Right atrium auricular region (tissue), 2 donors: ENCODE results near the gene MDM2. TPM values are rescaled to one million over a fixed set of nuclear protein-coding genes. Genes with fewer than 3 reads are reported as not detected.

ENCODE experiments used
- DNase-seq: peaks from one replicate; pipeline ENCODE4 v3.0.0-alpha.2; 2019; ENCODE audit warnings: low spot score
- H3K27ac ChIP-seq, 2 donors: fragments of 200-600 bp; sonication (generic); 1 replicate in 1 of 2; 2 replicates in 1 of 2; pipeline ENCODE4 v1.5.1; 2016 to 2019
- H3K27me3 ChIP-seq, 2 donors: fragments of 200-600 bp; sonication (generic); one replicate each; pipeline versions ENCODE4 v1.5.1 to v1.6.0; 2017 to 2019
- H3K36me3 ChIP-seq: fragments of 200-600 bp; sonication (generic); one replicate; pipeline ENCODE4 v1.5.1; 2016
- H3K4me1 ChIP-seq, 2 donors: fragments of 200-600 bp; sonication (generic); one replicate each; pipeline versions ENCODE4 v1.5.1 to v1.6.0; 2017 to 2019
- H3K4me3 ChIP-seq, 2 donors: fragments of 200-600 bp; sonication (generic); 1 replicate in 1 of 2; 2 replicates in 1 of 2; pipeline ENCODE4 v1.5.1; 2017 to 2019; ENCODE audit warnings: mild to moderate bottlenecking in 1 of 2, moderate library complexity in 1 of 2
- H3K9me3 ChIP-seq, 2 donors: fragments of 200-600 bp; sonication (generic); one replicate each; pipeline ENCODE4 v1.5.1; 2019
- CTCF ChIP-seq, 2 donors: fragments of 200-600 bp; sonication (generic); IDR thresholded peaks; one replicate each; pipeline ENCODE4 v1.5.1; 2019; ENCODE audit warnings: antibody characterized with exemption in 2 of 2
- total RNA-seq, 2 donors: library from RNA; depleted of rRNA; stranded (reverse); fragments of >200 nt; gene quantifications; one replicate each; pipeline ENCODE4 v1.1.0, GENCODE V29; 2016

Gene MDM2
- total RNA-seq, 2 donors from 2014 or later: 36.0 to 36.6 TPM

GRCh38 chr12:68883151-68883550 is 75.2 kb downstream of the MDM2 start:
- Histone ChIP-seq H3K4me3 (no peak overlapping the region), H3K27ac (no peak overlapping the region), H3K36me3 (no peaks in the 10 kb centered on the region), H3K27me3 (no peaks in the 10 kb centered on the region), H3K9me3 (peaks cover 0 to 11% of the 10 kb centered on the region in 2 donors), H3K4me1 (no peaks in the 10 kb centered on the region)
- no peak for TF ChIP-seq CTCF (IDR thresholded peaks at IDR 0.05)
- no peak for DNase-seq

GRCh38 chr12:68884251-68884650 is 76.3 kb downstream of the MDM2 start:
- Histone ChIP-seq H3K4me1 (no peaks in the 10 kb centered on the region), H3K27me3 (no peaks in the 10 kb centered on the region), H3K27ac (no peak overlapping the region), H3K36me3 (no peaks in the 10 kb centered on the region), H3K9me3 (peaks cover 0 to 3% of the 10 kb centered on the region in 2 donors), H3K4me3 (no peak overlapping the region)
- no peak for TF ChIP-seq CTCF (IDR thresholded peaks at IDR 0.05)
- no peak for DNase-seq

- Histone ChIP-seq H3K9me3 (peaks cover 0 to 3% of the 10 kb centered on the region in 2 donors), H3K36me3 (no peaks in the 10 kb centered on the region), H3K4me1 (no peaks in the 10 kb centered on the region), H3K27ac (no peak overlapping the region), H3K4me3 (no peak overlapping the region), H3K27me3 (no peaks in the 10 kb centered on the region)
- no peak for TF ChIP-seq CTCF (IDR thresholded peaks at IDR 0.05)
- no peak for DNase-seq
These were observed 77.4 kb downstream of the MDM2 start for GRCh38 chr12:68885381-68885780.

- Histone ChIP-seq H3K9me3 (peaks cover 0 to 3% of the 10 kb centered on the region in 2 donors), H3K27ac (no peak overlapping the region), H3K36me3 (no peaks in the 10 kb centered on the region), H3K4me3 (no peak overlapping the region), H3K27me3 (no peaks in the 10 kb centered on the region), H3K4me1 (no peaks in the 10 kb centered on the region)
- no peak for TF ChIP-seq CTCF (IDR thresholded peaks at IDR 0.05)
- DNase-seq: no peak
These were observed 78.9 kb downstream of the MDM2 start for GRCh38 chr12:68886636-68887572.

- no peaks in the 10 kb centered on the region for H3K4me1 ChIP-seq
- no peak for DNase-seq
- H3K4me3 ChIP-seq: no peak overlapping the region
- no peak overlapping the region for H3K27ac ChIP-seq
- no peaks in the 10 kb centered on the region for H3K9me3 ChIP-seq
- no peak for TF ChIP-seq CTCF (IDR thresholded peaks at IDR 0.05)
- no peaks in the 10 kb centered on the region for H3K27me3 ChIP-seq
- no peaks in the 10 kb centered on the region for H3K36me3 ChIP-seq
These were observed 79.7 kb downstream of the MDM2 start for GRCh38 chr12:68887641-68888040.
